Mesendoderm (in vitro differentiated cells): ENCODE data around the gene PPP1R14C. TPM values are rescaled to one million over a fixed set of nuclear protein-coding genes. Genes with fewer than 3 reads are reported as not detected.

Experiments
- DNase-seq: peaks from one replicate; pipeline ENCODE4 v3.0.0; 2013
- H2AK5ac ChIP-seq: 2 replicates; pipeline ENCODE4 v1.6.1; 2013; ENCODE audit warnings: low read length, inconsistent platforms
- H2BK120ac ChIP-seq: 2 replicates; pipeline ENCODE4 v1.6.1; 2013; ENCODE audit warnings: low read depth, mild to moderate bottlenecking, low read length, moderate library complexity, mixed read lengths
- H2BK15ac ChIP-seq: replicated peaks from 2 replicates; pipeline ENCODE4 v1.6.1; 2013; ENCODE audit warnings: low read depth, mild to moderate bottlenecking, moderate library complexity
- H2BK5ac ChIP-seq: 2 replicates; pipeline ENCODE4 v1.6.1; 2013; ENCODE audit warnings: low read length, inconsistent platforms
- H3K18ac ChIP-seq: 2 replicates; pipeline ENCODE4 v1.6.1; 2013; ENCODE audit warnings: mild to moderate bottlenecking, low read length, mixed read lengths
- H3K23ac ChIP-seq: one replicate; pipeline ENCODE4 v1.6.1; 2013; ENCODE audit warnings: low read length
- H3K27ac ChIP-seq: 2 replicates; pipeline ENCODE4 v1.5.1; 2013; ENCODE audit warnings: low read depth, mild to moderate bottlenecking, inconsistent platforms, low read length, moderate library complexity
- H3K27me3 ChIP-seq: 2 replicates; pipeline ENCODE4 v1.6.1; 2013; ENCODE audit warnings: low read length, control low read depth, mild to moderate bottlenecking, inconsistent platforms; ENCODE audit not compliant: insufficient read depth, poor library complexity
- H3K36me3 ChIP-seq: 2 replicates; pipeline ENCODE4 v1.6.1; 2013; ENCODE audit warnings: low read length, inconsistent platforms; ENCODE audit not compliant: control insufficient read depth, insufficient read depth
- H3K4ac ChIP-seq: one replicate; pipeline ENCODE4 v1.6.1; 2013; ENCODE audit warnings: low read depth, mild to moderate bottlenecking, low read length, moderate library complexity
- H3K4me1 ChIP-seq: 2 replicates; pipeline ENCODE4 v1.6.1; 2013; ENCODE audit warnings: low read depth, low read length, inconsistent platforms; ENCODE audit not compliant: control insufficient read depth
- H3K4me2 ChIP-seq: 2 replicates; pipeline ENCODE4 v1.6.1; 2013; ENCODE audit warnings: low read length
- H3K4me3 ChIP-seq: 2 replicates; pipeline ENCODE4 v1.5.1; 2013; ENCODE audit warnings: mild to moderate bottlenecking, low read length
- H3K56ac ChIP-seq: one replicate; pipeline ENCODE4 v1.6.1; 2013; ENCODE audit warnings: low read length
- H3K79me1 ChIP-seq: 2 replicates; pipeline ENCODE4 v1.6.1; 2013; ENCODE audit warnings: low read length, inconsistent platforms
- H3K79me2 ChIP-seq: 2 replicates; pipeline ENCODE4 v1.6.1; 2013; ENCODE audit warnings: mild to moderate bottlenecking, low read length; ENCODE audit not compliant: control insufficient read depth, insufficient read depth
- H3K9ac ChIP-seq: 2 replicates; pipeline ENCODE4 v1.6.1; 2013; ENCODE audit warnings: low read length, inconsistent platforms
- H4K5ac ChIP-seq: one replicate; pipeline ENCODE4 v1.6.1; 2013; ENCODE audit warnings: low read length
- H4K8ac ChIP-seq: one replicate; pipeline ENCODE4 v1.6.1; 2013; ENCODE audit warnings: low read depth, mild to moderate bottlenecking, control low read depth, low read length, moderate library complexity
- WGBS: extraction: QIAGEN DNeasy Blood & Tissue Kit; methylation state at CpG from one replicate; pipeline ENCODE4 v1.1.7; 2013; ENCODE audit warnings: low lambda C conversion rate, missing lambda C conversion rate; ENCODE audit not compliant: insufficient coverage; ENCODE audit errors: extremely low coverage; 5-methylcytosine and 5-hydroxymethylcytosine counted together
- small RNA-seq: library from polyadenylated mRNA; stranded (forward); fragments of <200 nt; extraction: miRNeasy Mini kit (QIAGEN cat#:217004); gene quantifications from one replicate; pipeline ENCODE3, GENCODE V24; 2013; ENCODE audit not compliant: insufficient read depth

The PPP1R14C gene

DNA sequence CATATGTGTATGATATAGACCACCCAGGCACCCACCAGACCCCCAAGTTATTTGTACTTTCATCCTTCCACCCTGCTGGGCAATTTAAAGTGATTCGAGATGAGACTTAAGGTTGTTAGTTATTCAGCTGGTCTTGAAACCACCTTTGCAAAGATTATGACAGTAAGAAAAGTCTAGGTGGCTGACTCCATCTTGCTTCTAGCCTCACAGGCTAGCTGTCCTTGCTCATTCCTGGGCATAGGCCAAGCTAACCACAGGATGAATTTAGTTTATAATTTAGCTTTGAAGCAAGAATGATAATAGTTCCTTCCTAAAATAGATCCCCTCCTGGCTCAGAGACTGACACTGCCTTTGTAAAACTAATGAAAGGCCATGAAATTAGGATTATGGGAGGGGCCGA, 154.0 kb downstream of the PPP1R14C start:
- no peaks in the 10 kb centered on the region for H3K36me3 ChIP-seq

GRCh38 chr6:150297327-150298029, 154.6 kb downstream of the PPP1R14C start:
- Histone ChIP-seq H2BK5ac (no peak overlapping the region), H4K8ac (no peak overlapping the region), H3K27ac (no peak overlapping the region), H3K36me3 (no peaks in the 10 kb centered on the region), H3K27me3 (no peaks in the 10 kb centered on the region), H3K4ac (no peak overlapping the region), H3K9ac (no peak overlapping the region), H3K4me1 (peaks cover 6% of the 10 kb centered on the region), H2BK120ac (no peak overlapping the region), H3K79me2 (no peaks in the 10 kb centered on the region), H3K79me1 (no peaks in the 10 kb centered on the region), H3K23ac (no peak overlapping the region), H2AK5ac (no peak overlapping the region), H2BK15ac (no peak overlapping the region), H3K18ac (no peak overlapping the region), H3K4me3 (no peak overlapping the region), H3K4me2 (no peak overlapping the region), H3K56ac (no peak overlapping the region), H4K5ac (no peak overlapping the region)
- WGBS = no CpG with 5 or more reads among the region's 3 CpGs
- DNase-seq = no peak

More for the DNA sequence above, 154.0 kb downstream of the PPP1R14C start:
- no peak overlapping the region for H3K18ac ChIP-seq
- H3K27me3 ChIP-seq = no peaks in the 10 kb centered on the region
- H3K4me1 ChIP-seq = no peaks in the 10 kb centered on the region
- H2AK5ac ChIP-seq = no peak overlapping the region
- DNase-seq = no peak
- H4K8ac ChIP-seq = no peak overlapping the region
- H3K4ac ChIP-seq = no peak overlapping the region
- no peak overlapping the region for H3K4me3 ChIP-seq
- H2BK5ac ChIP-seq = no peak overlapping the region
- H3K79me1 ChIP-seq = no peaks in the 10 kb centered on the region
- H3K27ac ChIP-seq = no peak overlapping the region
- H2BK15ac ChIP-seq = no peak overlapping the region
- no peak overlapping the region for H3K4me2 ChIP-seq
- no peak overlapping the region for H4K5ac ChIP-seq
- no peaks in the 10 kb centered on the region for H3K79me2 ChIP-seq
- WGBS = no CpG with 5 or more reads among the region's 2 CpGs
- no peak overlapping the region for H2BK120ac ChIP-seq
- no peak overlapping the region for H3K56ac ChIP-seq
- H3K23ac ChIP-seq = no peak overlapping the region
- H3K9ac ChIP-seq = no peak overlapping the region

GRCh38 chr6:150298030-150298380, 155.2 kb downstream of the PPP1R14C start:
- DNase-seq = no peak
- H3K27me3 ChIP-seq = no peaks in the 10 kb centered on the region
- no CpG with 5 or more reads among the region's 2 CpGs for WGBS
- no peak overlapping the region for H2BK5ac ChIP-seq
- H4K8ac ChIP-seq = no peak overlapping the region
- no peak overlapping the region for H3K9ac ChIP-seq
- H3K4ac ChIP-seq = no peak overlapping the region
- H3K79me1 ChIP-seq = no peaks in the 10 kb centered on the region
- no peak overlapping the region for H2BK120ac ChIP-seq
- H3K4me1 ChIP-seq = peaks cover 9% of the 10 kb centered on the region
- H3K56ac ChIP-seq = no peak overlapping the region
- H3K79me2 ChIP-seq = no peaks in the 10 kb centered on the region
- H2AK5ac ChIP-seq = no peak overlapping the region
- H3K4me2 ChIP-seq = no peak overlapping the region
- no peak overlapping the region for H3K27ac ChIP-seq
- H3K4me3 ChIP-seq = no peak overlapping the region
- H3K18ac ChIP-seq = no peak overlapping the region
- H4K5ac ChIP-seq = no peak overlapping the region
- H3K36me3 ChIP-seq = no peaks in the 10 kb centered on the region
- no peak overlapping the region for H3K23ac ChIP-seq
- no peak overlapping the region for H2BK15ac ChIP-seq

DNA sequence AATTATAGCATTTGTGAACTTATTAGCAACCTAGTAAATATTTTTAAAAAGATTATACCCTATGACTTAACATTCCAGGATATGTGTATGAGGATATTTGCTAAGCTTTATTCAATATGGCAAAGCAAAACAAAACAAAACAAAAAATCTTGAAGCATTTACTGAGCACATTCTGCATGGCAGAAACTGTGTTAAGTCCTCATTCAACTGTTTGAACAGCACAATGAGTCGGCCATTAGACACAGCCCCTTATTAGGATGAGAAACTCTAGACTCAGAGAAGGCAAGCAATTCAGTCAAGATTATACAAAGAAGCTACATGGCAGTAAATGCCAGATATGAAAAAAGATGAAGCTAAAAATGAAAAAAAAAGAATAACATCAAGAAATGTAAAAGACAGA, 155.8 kb downstream of the PPP1R14C start:
- no peak for DNase-seq
- whole genome bisulfite sequencing = no CpG with 5 or more reads among the region's 1 CpG

More for the DNA sequence above, 155.8 kb downstream of the PPP1R14C start:
- Histone ChIP-seq H3K27ac (no peak overlapping the region), H3K4me3 (no peak overlapping the region), H3K79me2 (no peaks in the 10 kb centered on the region), H4K8ac (no peak overlapping the region), H3K27me3 (no peaks in the 10 kb centered on the region), H3K56ac (no peak overlapping the region), H2BK5ac (no peak overlapping the region), H2AK5ac (no peak overlapping the region), H3K23ac (no peak overlapping the region), H3K4ac (no peak overlapping the region), H3K79me1 (no peaks in the 10 kb centered on the region), H3K9ac (no peak overlapping the region), H3K4me1 (peaks cover 9% of the 10 kb centered on the region), H3K4me2 (no peak overlapping the region), H3K18ac (no peak overlapping the region), H4K5ac (no peak overlapping the region), H3K36me3 (no peaks in the 10 kb centered on the region), H2BK120ac (no peak overlapping the region), H2BK15ac (no peak overlapping the region)

Small RNAs within 50 kb of the gene (small RNA-seq; reads per million reads assigned to genes)
- gene RF01210 = not detected
